T-helper 2 cell treated with Interferon-gamma antibody and Interleukin-4, amounts not matched to agents 100 ng/mL and 5 ng/mL, for 36 hours (primary cell): ENCODE data around the gene RAB37. TPM values are rescaled to one million over a fixed set of nuclear protein-coding genes. Genes with fewer than 3 reads are reported as not detected.

Experiments
- intact Hi-C: fragments of 100-400 bp; cut with micrococcal nuclease; formaldehyde crosslinking; loops from one replicate; pipeline ENCODE4 v1.15.1; 2023
- total RNA-seq: library from RNA; stranded (reverse); gene quantifications from 2 replicates; pipeline ENCODE4 v1.2.3, GENCODE V29; 2022

Gene RAB37, protein sequence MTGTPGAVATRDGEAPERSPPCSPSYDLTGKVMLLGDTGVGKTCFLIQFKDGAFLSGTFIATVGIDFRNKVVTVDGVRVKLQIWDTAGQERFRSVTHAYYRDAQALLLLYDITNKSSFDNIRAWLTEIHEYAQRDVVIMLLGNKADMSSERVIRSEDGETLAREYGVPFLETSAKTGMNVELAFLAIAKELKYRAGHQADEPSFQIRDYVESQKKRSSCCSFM
- total RNA-seq, result 91.3 and 93.8 TPM in 2 replicates

GRCh38 chr17:74736513-74737298 lies at the start of gene RAB37:
TSS of gene RAB37 (plus strand) at chr17:74737256. CDS start at chr17:74737273, 17 bp downstream.
- intact Hi-C loops, result loop anchor here (1.0 to 5.0 kb wide), 3 partner anchors 48 to 79 kb away; no protein-coding TSS in a partner anchor

DNA sequence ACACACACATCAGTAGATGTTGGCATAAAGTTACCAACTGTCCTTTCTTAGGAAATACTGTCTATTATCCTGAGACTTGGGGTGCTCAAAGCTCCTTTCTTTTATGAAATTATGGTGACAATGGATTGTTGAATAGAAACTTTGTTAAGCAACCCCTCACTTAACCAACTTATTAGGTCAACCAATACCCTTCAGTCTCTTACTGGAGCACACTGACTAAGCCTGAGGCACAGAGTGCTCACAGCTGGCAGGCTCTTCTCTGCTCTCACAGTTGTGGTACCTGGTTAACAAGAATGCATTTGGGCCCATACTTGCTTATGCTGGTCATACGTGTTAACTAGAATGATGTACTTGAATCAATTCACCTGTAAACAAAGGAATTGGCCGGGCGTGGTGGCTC lies 49.2 kb upstream of the RAB37 start:
- intact Hi-C loops, result loop anchor here (1.0 kb wide), 1 partner anchor 49 kb away; the partner anchor contains the start of gene RAB37

DNA sequence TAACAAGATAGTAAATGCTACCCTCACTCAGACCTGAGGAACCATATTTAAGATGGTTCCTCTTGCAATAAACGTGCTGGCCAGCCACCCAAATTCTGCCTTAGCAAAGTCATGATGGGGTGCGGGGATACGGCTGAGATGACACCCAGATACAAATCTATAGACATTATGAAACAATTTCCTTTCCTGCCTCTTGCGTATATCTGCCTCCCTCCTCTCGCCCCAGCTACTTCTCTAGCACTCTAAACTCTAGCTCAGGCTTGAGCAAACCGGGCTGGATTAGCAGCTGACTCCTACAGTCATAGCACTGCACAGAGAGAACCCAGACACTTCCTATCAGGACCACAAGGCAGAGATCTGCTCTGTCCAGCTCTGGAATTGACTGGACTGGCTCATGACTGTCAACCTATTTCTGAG lies 46.6 kb upstream of the RAB37 start:
- intact Hi-C loops, result no loop called here

- intact Hi-C loops, result no loop called here
Measured at GRCh38 chr17:74691151-74691550, 45.9 kb upstream of the RAB37 start.

- intact Hi-C loops, result no loop called here
Measured at GRCh38 chr17:74694081-74694480, 43.0 kb upstream of the RAB37 start.

GRCh38 chr17:74695629-74696028 lies 41.4 kb upstream of the RAB37 start:
- intact Hi-C loops, result no loop called here

DNA sequence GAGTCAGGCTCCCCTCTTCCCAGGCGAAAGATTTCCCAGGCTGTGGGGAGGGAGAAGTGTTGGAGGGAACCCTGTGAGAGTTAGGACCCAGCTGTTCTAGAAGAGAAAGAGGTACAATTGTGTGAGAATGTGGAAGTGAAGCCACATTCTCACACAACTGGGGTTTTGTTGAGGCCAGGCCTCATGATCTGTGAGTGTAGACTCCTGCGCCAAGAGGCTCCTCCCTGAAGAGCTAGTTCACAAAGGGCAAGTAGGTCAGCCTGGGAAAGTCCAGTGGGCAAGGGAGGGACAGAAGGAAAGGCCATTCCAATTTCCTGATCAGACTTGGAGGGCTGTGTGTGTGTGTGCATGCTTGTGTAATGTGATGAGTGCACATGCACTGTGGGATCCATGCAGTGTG lies 39.5 kb upstream of the RAB37 start:
- intact Hi-C loops, result no loop called here

- intact Hi-C loops, result no loop called here
Measured at GRCh38 chr17:74698069-74698468, 39.0 kb upstream of the RAB37 start.

GRCh38 chr17:74699236-74699635 lies 37.8 kb upstream of the RAB37 start:
- intact Hi-C loops, result no loop called here

- intact Hi-C loops, result no loop called here
Measured at GRCh38 chr17:74702116-74702871, 34.8 kb upstream of the RAB37 start.

DNA sequence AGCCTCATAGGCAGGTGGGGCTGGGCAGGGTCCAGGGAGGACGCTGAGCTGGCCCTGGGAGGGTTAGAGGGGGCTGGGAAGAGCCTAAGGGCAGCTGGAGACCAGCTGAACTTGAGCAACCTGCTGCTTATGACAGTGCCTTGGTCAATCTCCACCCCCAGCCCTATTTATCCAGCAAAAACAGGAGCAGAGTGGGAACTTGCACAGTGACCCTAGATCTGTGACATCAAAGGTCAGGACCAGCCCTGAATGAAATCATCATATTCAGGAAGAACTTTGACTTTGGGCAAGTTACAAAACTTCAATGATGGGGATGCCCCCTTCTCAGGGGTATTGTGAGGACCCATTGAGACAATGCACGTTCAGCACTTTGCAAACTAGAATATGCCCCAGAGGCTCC lies 33.7 kb upstream of the RAB37 start:
- intact Hi-C loops, result no loop called here

DNA sequence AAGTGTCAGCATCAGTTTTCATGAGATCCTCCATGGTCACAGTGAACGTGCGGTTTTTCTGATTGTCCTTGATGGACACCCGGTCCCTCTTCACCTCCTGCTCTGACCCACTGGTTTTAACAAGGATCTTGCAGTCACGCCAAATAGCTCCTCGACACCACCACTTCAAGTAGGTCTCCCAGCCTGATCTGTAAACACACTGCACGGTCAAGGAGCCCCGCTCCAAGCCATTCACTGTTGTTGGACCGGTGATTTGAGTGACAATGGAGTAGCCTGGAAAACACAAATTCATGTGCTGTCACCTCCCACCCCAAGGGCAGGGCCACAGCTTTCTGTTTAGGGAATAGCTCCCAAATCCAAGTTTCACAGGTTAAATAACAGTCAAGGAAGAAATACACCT lies 32.5 kb upstream of the RAB37 start:
- intact Hi-C loops, result no loop called here

DNA sequence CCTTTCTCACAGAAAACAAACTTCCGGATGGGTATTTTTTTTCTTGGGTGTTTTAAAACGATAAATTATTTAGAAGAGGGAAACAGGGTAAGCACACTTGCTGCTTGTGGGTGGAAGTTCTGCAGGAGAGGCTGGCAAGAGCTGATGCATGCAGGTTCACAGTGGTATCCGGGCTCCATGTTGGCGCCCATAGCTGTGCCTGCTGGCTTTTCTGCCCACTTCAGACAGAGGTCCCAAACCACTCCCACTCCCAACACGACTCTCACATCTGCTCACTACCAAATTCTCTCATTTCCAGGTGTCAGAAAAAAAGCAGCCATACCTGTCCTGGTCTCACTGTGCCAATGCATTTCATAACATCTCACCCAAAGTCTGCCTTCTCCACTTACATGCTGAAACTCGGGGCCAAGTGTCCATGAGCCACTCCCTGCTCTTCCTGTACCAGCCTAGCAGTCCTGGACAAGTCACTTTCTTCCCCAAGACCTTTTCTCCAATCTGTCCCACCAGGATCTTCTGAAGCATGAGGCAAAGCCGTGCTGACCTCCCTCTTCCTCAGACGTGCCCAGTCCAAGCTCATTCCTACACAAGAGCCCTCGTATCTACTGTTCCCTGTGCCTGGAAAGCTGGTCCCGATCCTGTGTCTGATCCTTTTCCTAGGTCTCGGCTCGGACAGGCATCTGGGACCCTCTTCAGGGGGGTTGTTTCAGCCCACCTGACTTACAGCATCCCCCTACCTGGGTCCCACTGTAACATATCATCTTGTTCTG lies 25.8 kb upstream of the RAB37 start:
- intact Hi-C loops, result no loop called here

GRCh38 chr17:74712301-74712700 lies 24.8 kb upstream of the RAB37 start:
- intact Hi-C loops, result no loop called here

DNA sequence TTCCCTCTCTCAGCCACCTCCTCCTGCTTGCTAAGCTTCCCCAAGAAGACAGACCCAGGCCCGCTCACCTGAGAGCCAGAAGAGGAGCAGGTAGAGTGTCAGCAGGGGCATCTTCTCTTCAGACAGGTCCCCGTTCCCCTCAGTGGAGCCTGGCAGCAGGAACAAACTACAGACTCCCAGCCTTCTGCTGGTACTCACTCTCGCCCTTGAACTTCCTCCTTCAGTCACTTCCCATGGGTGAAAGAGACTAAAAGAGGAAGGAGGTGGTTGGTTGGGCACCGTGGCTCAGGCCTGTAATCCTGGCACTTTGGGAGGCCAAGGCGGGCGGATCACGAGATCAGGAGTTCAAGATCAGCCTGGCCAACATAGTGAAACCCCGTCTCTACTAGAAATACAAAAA lies 24.3 kb upstream of the RAB37 start, which contains the start of gene CD300LF:
TSS of gene CD300LF (minus strand) at position 168 of the 400 bp plus-strand sequence. CDS start at position 111, 57 bp downstream.
- intact Hi-C loops, result no loop called here

DNA sequence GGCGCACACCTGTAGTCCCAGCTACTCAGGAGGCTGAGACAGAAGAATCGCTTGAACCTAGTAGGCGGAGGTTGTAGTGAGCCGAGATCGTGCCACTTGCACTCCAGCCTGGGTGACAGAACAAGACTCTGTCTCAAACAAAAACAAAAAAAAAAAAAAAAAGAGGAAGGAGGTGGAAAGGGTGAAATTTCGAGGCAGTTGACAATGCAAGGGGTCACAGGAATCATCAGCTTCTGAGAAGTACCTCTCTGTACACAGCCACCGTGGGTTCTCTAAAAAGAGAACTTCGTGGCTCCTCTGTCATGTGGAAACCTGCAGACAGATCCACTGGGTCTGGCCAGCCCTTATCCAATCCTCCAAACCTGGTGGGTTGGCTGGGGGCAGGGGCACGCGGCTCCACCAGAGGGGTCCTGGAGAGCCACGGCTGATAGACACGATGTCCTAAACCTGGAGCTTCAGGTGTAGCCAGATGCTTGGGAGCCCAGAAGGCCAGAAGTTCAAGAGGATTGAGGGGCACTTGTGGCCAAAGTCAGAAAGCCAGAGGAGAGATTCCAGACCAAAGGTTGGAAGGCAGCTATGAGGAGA lies 23.8 kb upstream of the RAB37 start:
- intact Hi-C loops, result no loop called here

- intact Hi-C loops, result no loop called here
Measured at GRCh38 chr17:74715144-74715543, 21.9 kb upstream of the RAB37 start.

- intact Hi-C loops, result no loop called here
Measured at GRCh38 chr17:74720506-74720905, 16.6 kb upstream of the RAB37 start.

- intact Hi-C loops, result no loop called here
Measured at GRCh38 chr17:74722782-74723181, 14.3 kb upstream of the RAB37 start.

DNA sequence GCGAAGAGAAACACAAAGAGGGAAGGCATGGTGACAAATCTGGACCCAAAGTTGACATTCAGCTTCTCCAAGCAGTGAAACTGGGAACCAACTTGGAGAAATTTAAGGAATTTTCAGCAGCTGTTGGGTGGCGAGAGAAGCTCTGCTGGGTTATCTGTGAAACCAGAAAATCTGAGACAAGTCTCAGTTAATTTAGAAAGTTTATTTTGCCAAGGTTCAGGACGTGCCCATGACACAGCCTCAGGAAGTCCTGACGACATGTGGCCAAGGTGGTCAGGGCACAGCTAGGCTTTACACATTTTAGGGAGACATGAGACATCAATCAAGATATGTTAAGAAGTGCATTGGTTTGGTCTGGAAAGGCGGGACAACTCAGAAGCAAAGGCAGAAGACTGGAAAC lies 13.2 kb upstream of the RAB37 start:
- intact Hi-C loops, result no loop called here

DNA sequence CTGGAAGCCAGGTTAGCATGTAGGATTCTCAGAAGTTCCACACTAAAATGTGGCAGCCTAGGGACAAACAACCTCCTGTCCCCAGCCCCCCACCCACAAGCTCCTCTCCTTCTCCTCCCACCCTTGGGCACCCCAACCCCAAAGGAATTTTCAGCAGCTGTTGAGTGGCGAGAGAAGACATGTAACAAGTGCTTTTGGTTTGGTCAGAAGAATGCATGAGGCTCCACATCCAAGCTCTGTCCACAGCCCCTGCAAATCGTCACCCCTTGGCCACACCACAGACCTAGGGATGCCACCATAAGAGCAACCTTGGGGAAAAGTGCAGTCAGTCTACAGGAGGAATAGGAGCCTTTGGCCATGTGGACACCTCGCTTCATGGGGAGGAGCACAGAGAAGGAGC lies 11.9 kb upstream of the RAB37 start:
- intact Hi-C loops, result no loop called here
